Neural cell (in vitro differentiated cells): Measurements from ENCODE around the gene SPAG16. TPM values are rescaled to one million over a fixed set of nuclear protein-coding genes. Genes with fewer than 3 reads are reported as not detected.

Source experiments
- H2AFZ ChIP-seq: fragments of 200-600, 300-800 bp; sonication (generic), shearing (Covaris generic); 2 replicates; pipeline ENCODE4 v1.6.0; 2014; ENCODE audit warnings: low read depth, mild to moderate bottlenecking, antibody characterized with exemption, low read length, moderate library complexity
- H3F3A ChIP-seq: fragments of 200-600 bp; shearing (Covaris generic); 2 replicates; pipeline ENCODE4 v1.6.1; 2016; ENCODE audit warnings: mild to moderate bottlenecking, moderate library complexity, mixed read lengths, antibody characterized with exemption, low read length; ENCODE audit not compliant: insufficient read depth, poor library complexity, severe bottlenecking
- H3K27ac ChIP-seq: fragments of 200-600, 300-800 bp; sonication (generic), shearing (Covaris generic); 2 replicates; pipeline ENCODE4 v1.5.1; 2014; ENCODE audit warnings: mild to moderate bottlenecking, low read length, moderate library complexity
- H3K27me3 ChIP-seq: fragments of 300-800, 200-600 bp; sonication (generic), shearing (Covaris generic); 2 replicates; pipeline ENCODE4 v1.6.0; 2014; ENCODE audit warnings: mild to moderate bottlenecking, low read depth, low read length, moderate library complexity; ENCODE audit not compliant: insufficient read depth
- H3K36me3 ChIP-seq: fragments of 300-800, 200-600 bp; sonication (generic), shearing (Covaris generic); 2 replicates; pipeline ENCODE4 v1.5.1; 2014; ENCODE audit warnings: mild to moderate bottlenecking, antibody characterized with exemption, low read length, moderate library complexity; ENCODE audit not compliant: insufficient read depth
- H3K4me2 ChIP-seq: fragments of 300-800, 200-600 bp; sonication (generic), shearing (Covaris generic); 2 replicates; pipeline ENCODE4 v1.6.0; 2014; ENCODE audit warnings: mild to moderate bottlenecking, low read length
- H3K4me3 ChIP-seq: fragments of 300-800, 200-600 bp; sonication (generic), shearing (Covaris generic); 2 replicates; pipeline ENCODE4 v1.5.1; 2014; ENCODE audit warnings: mild to moderate bottlenecking, low read length, moderate library complexity
- H3K79me2 ChIP-seq: fragments of 200-600 bp; shearing (Covaris generic); replicated peaks from 2 replicates; pipeline ENCODE4 v1.6.0; 2014; ENCODE audit warnings: mild to moderate bottlenecking, low read length, moderate library complexity; ENCODE audit not compliant: insufficient read depth
- H3K9ac ChIP-seq: fragments of 300-800, 200-600 bp; sonication (generic), shearing (Covaris generic); 2 replicates; pipeline ENCODE4 v1.6.1; 2016; ENCODE audit warnings: mild to moderate bottlenecking, low read length, mixed read lengths
- H3K9me2 ChIP-seq: fragments of 200-600 bp; shearing (Covaris generic); 2 replicates; pipeline ENCODE4 v1.6.1; 2016; ENCODE audit warnings: mild to moderate bottlenecking, low read length, mixed read lengths; ENCODE audit not compliant: insufficient read depth
- H3K9me3 ChIP-seq: fragments of 200-600, 300-800 bp; sonication (generic), shearing (Covaris generic); 2 replicates; pipeline ENCODE4 v1.6.1; 2016; ENCODE audit warnings: mild to moderate bottlenecking, mixed run types, low read length, moderate library complexity, mixed read lengths
- H4K20me1 ChIP-seq: fragments of 200-600 bp; shearing (Covaris generic); 2 replicates; pipeline ENCODE4 v1.6.1; 2016; ENCODE audit warnings: mild to moderate bottlenecking, mixed run types; ENCODE audit not compliant: insufficient read depth
- EP300 ChIP-seq: fragments of 450-650 bp; conservative IDR thresholded peaks from 2 replicates; pipeline ENCODE4 v1.6.1; 2014; ENCODE audit warnings: antibody characterized with exemption, mild to moderate bottlenecking, moderate library complexity; ENCODE audit not compliant: poor library complexity, severe bottlenecking
- EZH2 ChIP-seq: fragments of 200-600, 300-800 bp; shearing (Covaris generic), sonication (generic); IDR thresholded peaks from 2 replicates; pipeline ENCODE4 v1.6.1; 2014; ENCODE audit warnings: antibody characterized with exemption, low read length, borderline replicate concordance, mild to moderate bottlenecking; ENCODE audit not compliant: insufficient read depth, poor library complexity, severe bottlenecking
- MXI1 ChIP-seq: fragments of 450-650 bp; conservative IDR thresholded peaks from 2 replicates; pipeline ENCODE4 v1.6.1; 2014; ENCODE audit warnings: antibody characterized with exemption, mild to moderate bottlenecking; ENCODE audit not compliant: poor library complexity, severe bottlenecking
- POLR2AphosphoS5 ChIP-seq: IDR thresholded peaks from 2 replicates; pipeline ENCODE4 v1.6.1; 2012
- RAD21 ChIP-seq: fragments of 450-650 bp; conservative IDR thresholded peaks from 2 replicates; pipeline ENCODE4 v1.6.1; 2014; ENCODE audit warnings: antibody characterized with exemption, mild to moderate bottlenecking, moderate library complexity
- SMC3 ChIP-seq: fragments of 450-650 bp; conservative IDR thresholded peaks from 2 replicates; pipeline ENCODE4 v1.6.1; 2014; ENCODE audit warnings: antibody characterized with exemption, mild to moderate bottlenecking, moderate library complexity; ENCODE audit not compliant: poor library complexity
- TAF1 ChIP-seq: IDR thresholded peaks from 2 replicates; pipeline ENCODE4 v1.6.1; 2012; ENCODE audit warnings: low read depth
- polyA plus RNA-seq: library from polyadenylated mRNA; depleted of rRNA; stranded (reverse); fragments of >200 nt; gene quantifications from 2 replicates; pipeline ENCODE4 v1.2.3, GENCODE V29; 2014
- TF ChIP-seq, protein P1 (sequence below): IDR thresholded peaks from 2 replicates; pipeline ENCODE4 v1.6.1; 2012; ENCODE audit warnings: borderline replicate concordance
- TF ChIP-seq, protein P2 (sequence below): fragments of 450-650 bp; IDR thresholded peaks from 2 replicates; pipeline ENCODE4 v1.5.1; 2014; ENCODE audit warnings: antibody characterized with exemption, mild to moderate bottlenecking, moderate library complexity; ENCODE audit not compliant: poor library complexity, severe bottlenecking

The SPAG16 gene
- polyA plus RNA-seq, 1 donor from 2014 or later = 75.4 TPM

DNA sequence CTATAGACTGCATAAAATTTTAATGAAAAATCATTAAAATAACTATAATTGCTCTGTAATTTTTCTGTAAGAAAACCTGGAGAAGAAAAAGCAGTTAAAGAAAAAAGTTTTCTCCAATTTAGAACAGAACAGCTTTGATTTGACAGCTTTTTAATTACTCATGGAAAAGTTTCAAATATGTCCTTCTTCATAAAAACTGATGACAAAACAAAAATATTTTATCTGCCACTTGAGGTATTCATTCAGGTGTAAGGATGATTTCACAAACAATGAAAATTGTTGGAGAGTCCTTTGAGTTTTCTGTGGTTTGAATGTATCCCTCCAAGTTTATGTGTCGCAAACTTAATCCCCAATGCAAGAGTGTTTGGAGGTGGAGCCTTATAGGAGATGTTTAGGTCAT lies 824.3 kb downstream of the SPAG16 start:
- no peak overlapping the region for H3K4me2 ChIP-seq
- no peaks in the 10 kb centered on the region for H3K36me3 ChIP-seq
- H3K27me3 ChIP-seq = no peaks in the 10 kb centered on the region
- TF ChIP-seq RAD21 (no peak), TAF1 (no peak), MXI1 (no peak), EZH2 (no peak), POLR2AphosphoS5 (no peak), EP300 (no peak), SMC3 (no peak)
- TF ChIP-seq, protein P1, sequence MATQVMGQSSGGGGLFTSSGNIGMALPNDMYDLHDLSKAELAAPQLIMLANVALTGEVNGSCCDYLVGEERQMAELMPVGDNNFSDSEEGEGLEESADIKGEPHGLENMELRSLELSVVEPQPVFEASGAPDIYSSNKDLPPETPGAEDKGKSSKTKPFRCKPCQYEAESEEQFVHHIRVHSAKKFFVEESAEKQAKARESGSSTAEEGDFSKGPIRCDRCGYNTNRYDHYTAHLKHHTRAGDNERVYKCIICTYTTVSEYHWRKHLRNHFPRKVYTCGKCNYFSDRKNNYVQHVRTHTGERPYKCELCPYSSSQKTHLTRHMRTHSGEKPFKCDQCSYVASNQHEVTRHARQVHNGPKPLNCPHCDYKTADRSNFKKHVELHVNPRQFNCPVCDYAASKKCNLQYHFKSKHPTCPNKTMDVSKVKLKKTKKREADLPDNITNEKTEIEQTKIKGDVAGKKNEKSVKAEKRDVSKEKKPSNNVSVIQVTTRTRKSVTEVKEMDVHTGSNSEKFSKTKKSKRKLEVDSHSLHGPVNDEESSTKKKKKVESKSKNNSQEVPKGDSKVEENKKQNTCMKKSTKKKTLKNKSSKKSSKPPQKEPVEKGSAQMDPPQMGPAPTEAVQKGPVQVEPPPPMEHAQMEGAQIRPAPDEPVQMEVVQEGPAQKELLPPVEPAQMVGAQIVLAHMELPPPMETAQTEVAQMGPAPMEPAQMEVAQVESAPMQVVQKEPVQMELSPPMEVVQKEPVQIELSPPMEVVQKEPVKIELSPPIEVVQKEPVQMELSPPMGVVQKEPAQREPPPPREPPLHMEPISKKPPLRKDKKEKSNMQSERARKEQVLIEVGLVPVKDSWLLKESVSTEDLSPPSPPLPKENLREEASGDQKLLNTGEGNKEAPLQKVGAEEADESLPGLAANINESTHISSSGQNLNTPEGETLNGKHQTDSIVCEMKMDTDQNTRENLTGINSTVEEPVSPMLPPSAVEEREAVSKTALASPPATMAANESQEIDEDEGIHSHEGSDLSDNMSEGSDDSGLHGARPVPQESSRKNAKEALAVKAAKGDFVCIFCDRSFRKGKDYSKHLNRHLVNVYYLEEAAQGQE = no peak
- TF ChIP-seq, protein P2, sequence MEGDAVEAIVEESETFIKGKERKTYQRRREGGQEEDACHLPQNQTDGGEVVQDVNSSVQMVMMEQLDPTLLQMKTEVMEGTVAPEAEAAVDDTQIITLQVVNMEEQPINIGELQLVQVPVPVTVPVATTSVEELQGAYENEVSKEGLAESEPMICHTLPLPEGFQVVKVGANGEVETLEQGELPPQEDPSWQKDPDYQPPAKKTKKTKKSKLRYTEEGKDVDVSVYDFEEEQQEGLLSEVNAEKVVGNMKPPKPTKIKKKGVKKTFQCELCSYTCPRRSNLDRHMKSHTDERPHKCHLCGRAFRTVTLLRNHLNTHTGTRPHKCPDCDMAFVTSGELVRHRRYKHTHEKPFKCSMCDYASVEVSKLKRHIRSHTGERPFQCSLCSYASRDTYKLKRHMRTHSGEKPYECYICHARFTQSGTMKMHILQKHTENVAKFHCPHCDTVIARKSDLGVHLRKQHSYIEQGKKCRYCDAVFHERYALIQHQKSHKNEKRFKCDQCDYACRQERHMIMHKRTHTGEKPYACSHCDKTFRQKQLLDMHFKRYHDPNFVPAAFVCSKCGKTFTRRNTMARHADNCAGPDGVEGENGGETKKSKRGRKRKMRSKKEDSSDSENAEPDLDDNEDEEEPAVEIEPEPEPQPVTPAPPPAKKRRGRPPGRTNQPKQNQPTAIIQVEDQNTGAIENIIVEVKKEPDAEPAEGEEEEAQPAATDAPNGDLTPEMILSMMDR = no peak
- no peak overlapping the region for H3K27ac ChIP-seq
- no peaks in the 10 kb centered on the region for H3K79me2 ChIP-seq
- H3F3A ChIP-seq = no peaks in the 10 kb centered on the region
- no peaks in the 10 kb centered on the region for H4K20me1 ChIP-seq
- no peak overlapping the region for H3K4me3 ChIP-seq
- no peaks in the 10 kb centered on the region for H3K9me3 ChIP-seq
- no peak overlapping the region for H3K9ac ChIP-seq
- no peaks in the 10 kb centered on the region for H3K9me2 ChIP-seq
- H2AFZ ChIP-seq = no peak overlapping the region

DNA sequence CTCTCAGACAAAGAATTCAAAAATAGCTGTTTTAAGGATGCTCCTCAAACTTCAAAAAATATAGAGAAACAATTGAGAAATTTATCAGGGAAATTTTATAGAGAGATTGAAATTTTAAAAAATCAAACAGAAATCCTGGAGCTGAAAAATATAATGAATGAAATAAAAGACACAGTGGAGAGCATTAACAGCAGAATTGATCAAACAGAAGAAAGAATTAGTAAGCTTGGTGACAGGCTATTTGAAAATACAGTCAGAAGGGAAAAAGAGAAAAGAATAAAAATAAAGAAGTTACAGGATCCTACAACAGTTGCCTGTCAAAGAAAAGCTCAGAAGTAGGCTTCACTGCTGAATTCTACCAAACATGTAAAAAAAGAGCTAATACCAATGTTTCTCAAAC lies 832.8 kb downstream of the SPAG16 start:
- no peak overlapping the region for H3K4me3 ChIP-seq
- H3K4me2 ChIP-seq = no peak overlapping the region
- no peaks in the 10 kb centered on the region for H3K27me3 ChIP-seq
- H3K79me2 ChIP-seq = no peaks in the 10 kb centered on the region
- no peaks in the 10 kb centered on the region for H3K36me3 ChIP-seq
- H3K27ac ChIP-seq = no peak overlapping the region
- no peak overlapping the region for H2AFZ ChIP-seq
- no peak overlapping the region for H3K9ac ChIP-seq
- H3K9me3 ChIP-seq = peaks cover 9% of the 10 kb centered on the region
- H3F3A ChIP-seq = no peaks in the 10 kb centered on the region
- no peaks in the 10 kb centered on the region for H3K9me2 ChIP-seq
- no peak for TF ChIP-seq SMC3
- TF ChIP-seq EZH2 = no peak
- no peak for TF ChIP-seq EP300
- TF ChIP-seq, protein P2 = no peak
- no peak for TF ChIP-seq RAD21
- no peak for TF ChIP-seq POLR2AphosphoS5
- TF ChIP-seq MXI1 = no peak
- TF ChIP-seq, protein P1 = no peak
- no peak for TF ChIP-seq TAF1
- no peaks in the 10 kb centered on the region for H4K20me1 ChIP-seq
